NOMO-1 treated with dmso at 0.1 percent for 144 hours (cell line): ENCODE data around the gene PDXDC1.
"Not testable (repeated sequence)": the region's sequence is repeated elsewhere in the genome, so short reads cannot be mapped to it uniquely, and the experiment has no call there.

ENCODE experiments used
- DNase-seq: peaks from one replicate; lab custom pipeline; 2025; ENCODE audit not compliant: unreplicated experiment; lab: John Stamatoyannopoulos, UW

Gene PDXDC1

DNA sequence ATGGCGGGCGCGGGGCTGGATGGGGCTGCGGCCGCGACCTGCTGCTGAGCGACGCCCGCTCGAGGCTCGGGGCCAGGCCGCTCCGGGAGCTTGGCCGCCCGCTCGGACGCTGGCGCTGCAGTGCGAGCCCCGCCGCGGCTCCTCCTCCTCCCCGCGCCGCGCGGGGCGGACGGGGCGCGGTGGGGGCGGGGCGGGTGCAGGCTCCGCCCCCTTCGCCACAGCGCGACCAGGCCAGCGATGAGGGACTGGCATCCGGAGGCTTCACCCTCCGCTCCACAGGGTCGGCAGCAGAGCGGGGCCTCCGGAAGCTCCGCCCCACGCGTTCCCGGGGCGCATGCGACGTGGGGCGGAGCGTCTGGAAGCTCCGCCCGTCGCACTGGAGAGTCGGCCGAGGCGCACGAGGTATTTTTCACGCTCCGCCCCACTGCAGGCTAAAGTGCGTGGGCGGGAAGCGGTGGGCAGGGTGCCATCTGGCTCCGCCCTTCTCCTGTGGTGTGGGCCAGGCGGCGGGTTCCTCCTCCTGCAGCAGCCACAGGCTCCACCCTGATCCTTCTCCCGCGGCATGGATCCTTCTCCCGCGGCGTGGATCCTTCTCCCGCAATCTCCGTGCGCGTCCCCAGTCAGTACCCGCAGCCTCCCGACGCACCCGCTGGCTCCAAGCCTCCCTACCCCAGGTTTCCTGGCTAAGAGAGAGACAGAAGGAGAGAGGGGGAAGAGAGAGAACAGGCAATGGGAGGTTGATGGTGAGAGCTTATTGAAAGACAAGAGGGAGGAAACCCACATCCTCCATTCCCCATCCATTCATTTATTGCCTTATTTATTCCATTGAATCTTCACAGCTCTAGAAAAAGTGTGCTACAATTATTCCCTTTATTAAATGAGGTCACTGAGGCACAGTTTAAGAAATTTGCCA, 180.1 kb downstream of the PDXDC1 start:
- DNase-seq = peak; percentile 76

DNA sequence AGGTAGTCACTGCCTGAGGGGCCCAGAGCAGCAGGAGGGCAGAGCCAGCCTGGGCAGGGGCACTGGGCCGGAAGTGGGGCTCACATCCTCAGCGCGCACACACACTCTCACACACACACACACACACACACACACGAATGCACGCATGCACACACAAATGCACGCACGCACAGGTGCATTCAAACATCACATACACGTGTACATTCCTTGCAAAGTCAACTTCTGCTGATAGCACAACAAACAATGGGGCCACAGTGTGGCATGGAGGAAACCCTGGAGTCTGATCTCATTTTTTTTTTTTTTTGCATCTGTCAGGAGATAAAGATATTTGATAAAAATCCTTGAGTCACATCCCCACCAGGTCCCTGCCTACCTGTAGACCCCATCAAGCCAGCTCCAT, 182.8 kb downstream of the PDXDC1 start:
- not testable (repeated sequence) for DNase-seq

DNA sequence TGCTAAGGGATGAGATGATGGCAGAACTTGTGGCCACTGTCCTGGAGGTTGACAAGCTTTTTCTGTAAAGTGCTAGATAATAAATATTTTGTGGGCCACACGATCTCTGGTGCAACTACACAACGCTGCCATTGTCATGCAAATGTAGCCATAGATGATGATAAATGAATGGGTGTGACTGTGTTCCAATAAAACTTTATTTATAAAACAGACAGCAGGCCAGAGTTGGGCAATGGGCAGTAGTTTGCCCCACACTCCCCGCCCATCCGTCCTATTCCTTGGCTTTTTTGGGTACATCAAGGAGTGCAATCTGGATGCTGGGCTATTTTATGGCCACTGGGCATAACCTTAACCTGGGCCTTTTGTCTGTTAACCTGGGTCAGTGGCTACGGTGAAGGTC, 184.8 kb downstream of the PDXDC1 start:
- not testable (repeated sequence) for DNase-seq

DNA sequence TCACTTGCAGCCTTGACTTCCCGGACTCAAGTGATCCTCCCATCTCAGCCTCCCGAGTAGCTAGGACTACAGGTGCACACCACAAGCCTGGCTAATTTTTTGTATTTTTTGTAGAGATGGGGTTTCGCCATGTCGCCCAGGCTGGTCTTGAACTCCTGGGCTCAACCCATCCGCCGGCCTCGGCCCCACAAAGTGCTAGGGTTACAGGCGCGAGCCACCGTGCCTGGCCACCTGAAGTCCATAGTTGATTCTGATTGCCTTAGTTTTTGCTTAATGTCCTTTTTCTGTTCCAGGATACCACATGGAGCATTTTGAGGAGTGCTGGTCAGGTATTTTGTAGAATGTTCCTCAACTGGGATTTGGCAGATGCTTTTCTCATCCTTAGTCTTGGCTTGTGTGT, 185.7 kb downstream of the PDXDC1 start:
- not testable (repeated sequence) for DNase-seq

DNA sequence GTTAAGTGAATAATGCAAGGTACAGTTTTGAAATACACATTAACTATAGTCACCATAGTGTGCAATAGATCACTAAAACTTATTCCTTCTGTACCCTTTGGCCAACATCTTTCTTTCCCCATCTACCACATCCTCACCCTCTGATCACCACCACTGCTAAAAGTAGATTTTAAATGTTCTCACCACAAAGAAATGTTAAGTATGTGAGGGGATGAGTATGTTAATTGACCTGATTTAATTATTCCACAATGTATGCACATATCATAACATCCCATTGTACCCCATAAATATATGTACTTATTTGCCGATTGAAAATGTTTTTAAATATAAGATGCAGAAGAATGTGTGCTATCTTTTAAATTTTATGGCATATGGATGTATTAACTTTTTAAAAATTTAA, 188.2 kb downstream of the PDXDC1 start:
- DNase-seq = not testable (repeated sequence)

DNA sequence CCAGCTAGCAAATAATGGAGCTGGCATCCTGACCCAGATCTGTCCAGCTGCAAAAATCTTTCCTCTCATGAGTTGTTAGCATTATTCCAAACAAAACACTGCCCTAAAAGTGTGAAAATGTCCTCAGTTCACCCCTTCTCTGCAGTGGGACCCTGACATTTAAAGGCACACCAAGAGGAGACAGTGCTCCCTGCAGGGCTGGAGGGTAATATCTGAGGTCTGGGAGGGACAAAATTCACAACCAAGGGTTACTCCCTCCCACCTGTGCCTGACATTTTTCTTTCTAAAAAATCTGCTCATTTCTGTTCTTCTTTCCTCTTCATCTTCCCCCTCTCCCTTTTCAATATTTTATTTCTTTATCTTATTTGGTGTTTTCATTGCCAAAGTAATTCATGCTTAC, 191.4 kb downstream of the PDXDC1 start:
- not testable (repeated sequence) for DNase-seq

DNA sequence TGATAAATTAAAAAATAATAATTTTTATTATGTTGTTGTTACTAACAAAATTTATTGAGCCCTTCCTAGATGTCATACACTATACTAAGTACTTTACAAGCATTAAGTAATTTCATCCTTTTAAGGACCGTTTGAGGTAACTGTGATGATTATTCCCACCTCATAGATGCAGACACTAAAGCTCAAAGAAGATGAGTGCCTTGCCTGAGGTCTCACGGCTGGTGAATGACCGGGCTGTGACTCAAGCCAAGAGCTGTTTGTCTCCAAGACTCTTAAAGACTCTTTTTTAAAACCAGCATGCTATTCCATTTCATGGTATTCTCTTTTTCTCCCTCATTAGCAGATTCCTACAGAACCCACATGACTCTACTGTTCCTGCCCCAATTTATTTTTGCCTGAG, 193.5 kb downstream of the PDXDC1 start:
- DNase-seq = not testable (repeated sequence)

DNA sequence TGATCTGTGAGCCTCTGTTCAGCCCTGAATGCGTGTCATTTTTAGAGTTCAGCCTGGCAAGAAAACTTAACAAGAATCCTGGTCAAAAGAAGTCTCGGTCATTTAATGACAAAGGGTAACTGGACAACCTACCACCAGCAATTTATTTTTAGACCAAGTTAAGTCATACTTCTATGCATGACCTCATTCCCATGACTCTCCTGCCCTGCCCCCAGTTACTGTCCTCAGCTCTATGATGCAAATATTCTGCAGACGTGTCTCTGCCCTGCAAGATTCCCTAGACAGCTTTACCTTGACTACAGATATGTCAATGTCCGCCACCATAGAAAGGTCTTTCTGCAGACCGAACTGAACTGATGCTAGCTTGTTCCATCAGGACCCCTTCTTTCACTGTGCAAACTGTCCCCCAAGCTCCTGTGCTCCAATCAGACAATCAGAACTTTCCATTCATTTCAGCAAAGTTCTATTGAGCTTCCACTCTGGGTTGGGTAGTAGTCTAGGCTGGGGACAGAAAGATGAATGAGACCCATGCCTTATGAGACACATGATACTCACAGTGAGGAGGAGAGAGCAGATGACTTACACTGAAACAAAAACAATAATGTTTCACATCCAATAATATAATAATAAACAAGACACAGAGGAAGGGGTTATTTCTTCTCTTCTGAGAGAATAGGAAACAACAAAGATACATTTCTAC, 194.3 kb downstream of the PDXDC1 start:
- DNase-seq = not testable (repeated sequence)

DNA sequence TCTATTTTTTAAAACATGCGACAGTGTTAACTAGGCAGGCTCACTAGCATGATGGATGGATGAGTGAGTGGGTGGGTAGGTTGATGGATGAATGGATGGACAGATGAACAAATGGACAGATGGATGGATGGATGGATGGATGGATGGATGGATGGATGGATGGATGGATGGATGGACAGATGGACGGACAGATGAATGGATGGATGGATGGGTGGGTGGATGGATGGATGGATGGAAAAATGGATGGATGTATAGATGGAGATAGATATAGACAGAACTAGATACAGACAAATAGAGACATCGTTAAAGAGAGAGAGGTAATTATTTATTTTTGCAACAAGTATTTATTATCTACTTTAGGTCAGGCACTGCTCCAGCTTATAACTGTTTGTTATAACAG, 205.1 kb downstream of the PDXDC1 start:
- DNase-seq = not testable (repeated sequence)

DNA sequence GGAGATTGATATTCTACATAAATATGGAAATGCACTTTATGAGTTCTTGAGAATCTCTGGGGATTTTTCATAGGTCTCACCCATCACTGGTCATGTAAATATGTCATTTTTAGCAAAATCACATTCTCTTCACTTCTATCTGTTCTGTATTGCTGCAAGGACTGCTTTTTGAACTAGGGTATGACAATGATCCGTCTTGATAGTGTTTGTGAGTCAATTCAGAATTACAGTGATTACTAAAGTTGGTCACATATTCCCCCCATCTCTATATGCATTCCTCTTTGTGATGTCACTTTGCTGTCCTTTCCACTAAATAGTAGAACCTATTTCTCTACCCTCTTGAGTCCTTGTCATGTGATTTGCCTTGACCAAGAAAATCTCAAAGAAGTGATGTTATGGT, 206.1 kb downstream of the PDXDC1 start:
- not testable (repeated sequence) for DNase-seq

DNA sequence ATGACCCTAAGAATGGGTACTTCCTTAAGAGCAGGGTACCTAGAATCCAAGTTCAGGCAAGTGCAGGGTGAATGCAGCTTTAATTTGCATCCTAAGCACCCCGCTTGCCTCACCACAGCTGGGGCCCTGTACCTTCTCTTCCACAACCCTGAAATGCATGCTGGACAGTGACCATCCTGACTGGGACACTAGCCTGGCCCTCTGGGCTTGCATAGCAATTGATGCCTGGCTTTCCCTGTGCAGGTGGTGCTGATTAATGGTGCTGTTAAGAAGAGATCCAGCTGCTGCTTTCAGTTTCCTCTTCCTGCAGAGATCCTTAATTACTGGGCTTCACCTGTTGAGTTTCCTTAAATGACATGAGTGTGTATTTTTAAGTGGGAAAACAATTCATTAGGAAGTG, 209.2 kb downstream of the PDXDC1 start:
- not testable (repeated sequence) for DNase-seq
